HepG2 (cell line): ENCODE results near the gene POLA2. TPM values are rescaled to one million over a fixed set of nuclear protein-coding genes. Genes with fewer than 3 reads are reported as not detected.

ENCODE experiments used
- AKAP8 ChIP-seq: sonication (generic); formaldehyde crosslinking; IDR thresholded peaks from 2 replicates; pipeline ENCODE4 v1.5.1; 2020; ENCODE audit warnings: mild to moderate bottlenecking, missing genetic modification reagents
- ETV5 ChIP-seq: IDR thresholded peaks from 2 replicates; pipeline ENCODE4 v1.6.1; 2018; ENCODE audit warnings: missing biosample characterization, missing genetic modification reagents, inconsistent platforms, borderline replicate concordance
- FOXA1 ChIP-seq, 2 experiments: fragments of 450-650 bp in 1 of 2; sonication (generic) in 1 of 2; formaldehyde crosslinking in 1 of 2; IDR thresholded peaks; 2 replicates each; pipeline versions ENCODE4 v1.4.0 to v1.6.1; 2016 to 2020; ENCODE audit warnings: missing genetic modification reagents in 1 of 2
- HCFC1 ChIP-seq: fragments of 150-350 bp; IDR thresholded peaks from 2 replicates; pipeline ENCODE4 v1.6.1; 2014; ENCODE audit warnings: low read depth, low read length
- HNRNPK ChIP-seq: fragments of 200-400 bp; formaldehyde crosslinking; IDR thresholded peaks from 2 replicates; pipeline ENCODE4 v1.6.1; 2018; ENCODE audit warnings: low read length, low read depth, moderate library complexity, mild to moderate bottlenecking; ENCODE audit not compliant: poor library complexity, severe bottlenecking
- JUNB ChIP-seq: sonication (generic); formaldehyde crosslinking; IDR thresholded peaks from 2 replicates; pipeline ENCODE4 v1.8.0; 2022; ENCODE audit warnings: missing genetic modification reagents, mild to moderate bottlenecking, borderline replicate concordance
- KDM5B ChIP-seq: sonication (generic); formaldehyde crosslinking; IDR thresholded peaks from 2 replicates; pipeline ENCODE4 v1.4.0; 2020; ENCODE audit warnings: missing genetic modification reagents, mild to moderate bottlenecking, borderline replicate concordance
- MED1 ChIP-seq: sonication (generic); formaldehyde crosslinking; IDR thresholded peaks from 2 replicates; pipeline ENCODE4 v1.4.0; 2020; ENCODE audit warnings: missing genetic modification reagents
- MXI1 ChIP-seq: IDR thresholded peaks from 3 replicates; pipeline ENCODE4 v1.6.1; 2012; ENCODE audit warnings: low read depth, low read length, inconsistent platforms, borderline replicate concordance
- NCOA5 ChIP-seq: sonication (generic); formaldehyde crosslinking; IDR thresholded peaks from 2 replicates; pipeline ENCODE4 v1.4.0; 2020; ENCODE audit warnings: missing genetic modification reagents
- NFATC3 ChIP-seq: sonication (generic); formaldehyde crosslinking; IDR thresholded peaks from 2 replicates; pipeline ENCODE4 v1.5.1; 2020; ENCODE audit warnings: mild to moderate bottlenecking, missing genetic modification reagents
- THAP7 ChIP-seq: sonication (generic); formaldehyde crosslinking; IDR thresholded peaks from 2 replicates; pipeline ENCODE4 v1.8.1; 2023; ENCODE audit warnings: mild to moderate bottlenecking, missing genetic modification reagents
- ZFP1 ChIP-seq: IDR thresholded peaks from 2 replicates; pipeline ENCODE4 v1.6.1; 2016
- ZNF343 ChIP-seq: sonication (generic); formaldehyde crosslinking; IDR thresholded peaks from 2 replicates; pipeline ENCODE4 v1.4.0; 2020; ENCODE audit warnings: mild to moderate bottlenecking, missing genetic modification reagents
- ZNF354B ChIP-seq: sonication (generic); formaldehyde crosslinking; IDR thresholded peaks from 2 replicates; pipeline ENCODE4 v1.8.0; 2022; ENCODE audit warnings: mild to moderate bottlenecking, missing genetic modification reagents
- polyA plus RNA-seq, 8 experiments: library from polyadenylated mRNA; depleted of rRNA in 3 of 8; stranded (reverse) in 7 of 8; unstranded in 1 of 8; fragments of >200 nt; fragmentation: Illumina TruSeq in 4 of 8; extraction: Trizol in 4 of 8; gene quantifications; 2 replicates each; pipeline versions ENCODE4 v1.2.1 to v1.2.3, GENCODE V29; 2011 to 2016; ENCODE audit warnings: low read depth in 4 of 8, missing spikeins in 1 of 8, mixed read lengths in 1 of 8; ENCODE audit not compliant: insufficient read depth in 1 of 8
- total RNA-seq, 5 experiments: library from RNA; depleted of rRNA; stranded (reverse); fragments of >200 nt; fragmentation: Illumina TruSeq; extraction: Trizol; gene quantifications; 2 replicates each; pipeline ENCODE4 v1.2.3, GENCODE V29; 2016; ENCODE audit warnings: low read depth in 1 of 5
- TF ChIP-seq, protein P1 (sequence below): sonication (generic); formaldehyde crosslinking; IDR thresholded peaks from 2 replicates; pipeline ENCODE4 v1.8.0; 2022; ENCODE audit warnings: missing genetic modification reagents, mild to moderate bottlenecking, borderline replicate concordance
- TF ChIP-seq, protein P2 (sequence below): sonication (generic); formaldehyde crosslinking; IDR thresholded peaks from 2 replicates; pipeline ENCODE4 v1.4.0; 2020; ENCODE audit warnings: mild to moderate bottlenecking, missing genetic modification reagents
- TF ChIP-seq, protein P3 (sequence below): sonication (generic); formaldehyde crosslinking; IDR thresholded peaks from 2 replicates; pipeline ENCODE4 v1.8.1; 2023; ENCODE audit warnings: missing genetic modification reagents, mild to moderate bottlenecking, borderline replicate concordance
- TF ChIP-seq, protein P4 (sequence below): sonication (generic); formaldehyde crosslinking; conservative IDR thresholded peaks from 2 replicates; pipeline ENCODE4 v1.8.0; 2022; ENCODE audit warnings: mild to moderate bottlenecking, moderate library complexity, missing genetic modification reagents

The POLA2 gene
- total and polyA plus RNA-seq, 2 of the 13 experiments (the other 11 are each of a cell fraction or from before 2014, with no cell fraction given), result 9.7 to 15.6 TPM

DNA sequence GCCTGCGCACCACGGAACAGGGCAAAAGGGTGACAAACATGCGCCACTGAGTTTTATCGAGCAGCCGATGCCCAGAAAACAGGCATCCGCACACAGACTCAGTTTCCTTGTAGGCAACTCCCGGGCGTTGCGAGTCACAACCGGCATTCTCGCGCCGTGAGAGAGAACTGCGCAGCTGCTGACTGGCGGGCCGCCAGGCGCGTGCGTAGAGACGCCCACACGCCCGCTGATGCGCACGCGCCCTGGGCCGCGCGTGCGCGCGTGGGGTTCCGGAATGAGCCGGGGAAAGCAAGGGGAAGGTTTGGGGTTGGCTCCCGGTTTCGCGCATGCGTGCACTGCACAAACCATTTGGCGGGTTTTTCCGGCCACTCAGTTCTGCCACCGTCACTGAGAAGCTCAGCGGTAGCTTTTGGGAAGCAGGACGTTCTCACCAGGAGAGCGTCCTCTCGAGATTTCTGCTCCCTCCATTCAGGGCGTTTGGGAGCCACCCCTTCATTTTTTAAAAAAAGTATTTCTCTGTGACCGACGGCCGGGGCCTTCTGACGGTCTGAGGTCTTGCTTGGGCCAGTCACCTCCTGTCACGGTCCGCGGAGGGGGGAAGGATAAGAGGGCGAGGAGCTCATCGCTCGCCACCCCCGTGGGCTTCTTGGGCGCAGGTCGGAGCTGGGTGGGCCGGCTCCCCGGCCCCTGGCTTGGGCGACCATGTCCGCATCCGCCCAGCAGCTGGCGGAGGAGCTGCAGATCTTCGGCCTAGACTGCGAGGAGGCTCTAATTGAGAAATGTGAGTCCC, at the start of gene POLA2 (continued):
- TF ChIP-seq ZNF343 (CRISPR knock-in tag) (peak; percentile 59; the same call in 1 of the 2 replicates), ZNF354B (no peak), MXI1 (peak; percentile 84; the same call in 2 of the 3 replicates), HNRNPK (peak; percentile 36), ZFP1 (CRISPR knock-in tag) (no peak), ETV5 (CRISPR knock-in tag) (no peak), AKAP8 (no peak; the same call in 1 of the 2 replicates), THAP7 (CRISPR knock-in tag) (no peak), NCOA5 (no peak), FOXA1 (IDR thresholded peaks at IDR 0.05) (no peak), FOXA1 (CRISPR knock-in tag; IDR thresholded peaks at IDR 0.05) (no peak), NFATC3 (CRISPR knock-in tag) (no peak; the same call in 1 of the 2 replicates), JUNB (no peak), KDM5B (CRISPR knock-in tag) (peak; percentile 78; the same call in 1 of the 2 replicates), HCFC1 (peak; percentile 53; the same call in 1 of the 2 replicates), MED1 (CRISPR knock-in tag) (peak; percentile 43; the same call in 1 of the 2 replicates)
- TF ChIP-seq, protein P1, sequence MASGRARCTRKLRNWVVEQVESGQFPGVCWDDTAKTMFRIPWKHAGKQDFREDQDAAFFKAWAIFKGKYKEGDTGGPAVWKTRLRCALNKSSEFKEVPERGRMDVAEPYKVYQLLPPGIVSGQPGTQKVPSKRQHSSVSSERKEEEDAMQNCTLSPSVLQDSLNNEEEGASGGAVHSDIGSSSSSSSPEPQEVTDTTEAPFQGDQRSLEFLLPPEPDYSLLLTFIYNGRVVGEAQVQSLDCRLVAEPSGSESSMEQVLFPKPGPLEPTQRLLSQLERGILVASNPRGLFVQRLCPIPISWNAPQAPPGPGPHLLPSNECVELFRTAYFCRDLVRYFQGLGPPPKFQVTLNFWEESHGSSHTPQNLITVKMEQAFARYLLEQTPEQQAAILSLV (CRISPR knock-in tag), result 0 out of 2 replicates have a peak, but pooled peaks have one; percentile 38
- TF ChIP-seq, protein P2, sequence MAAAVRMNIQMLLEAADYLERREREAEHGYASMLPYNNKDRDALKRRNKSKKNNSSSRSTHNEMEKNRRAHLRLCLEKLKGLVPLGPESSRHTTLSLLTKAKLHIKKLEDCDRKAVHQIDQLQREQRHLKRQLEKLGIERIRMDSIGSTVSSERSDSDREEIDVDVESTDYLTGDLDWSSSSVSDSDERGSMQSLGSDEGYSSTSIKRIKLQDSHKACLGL, result peak; percentile 65; the same call in 1 of the 2 replicates
- TF ChIP-seq, protein P3, sequence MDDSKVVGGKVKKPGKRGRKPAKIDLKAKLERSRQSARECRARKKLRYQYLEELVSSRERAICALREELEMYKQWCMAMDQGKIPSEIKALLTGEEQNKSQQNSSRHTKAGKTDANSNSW (CRISPR knock-in tag), result peak; percentile 85; the same call in 1 of the 2 replicates
- TF ChIP-seq, protein P4, sequence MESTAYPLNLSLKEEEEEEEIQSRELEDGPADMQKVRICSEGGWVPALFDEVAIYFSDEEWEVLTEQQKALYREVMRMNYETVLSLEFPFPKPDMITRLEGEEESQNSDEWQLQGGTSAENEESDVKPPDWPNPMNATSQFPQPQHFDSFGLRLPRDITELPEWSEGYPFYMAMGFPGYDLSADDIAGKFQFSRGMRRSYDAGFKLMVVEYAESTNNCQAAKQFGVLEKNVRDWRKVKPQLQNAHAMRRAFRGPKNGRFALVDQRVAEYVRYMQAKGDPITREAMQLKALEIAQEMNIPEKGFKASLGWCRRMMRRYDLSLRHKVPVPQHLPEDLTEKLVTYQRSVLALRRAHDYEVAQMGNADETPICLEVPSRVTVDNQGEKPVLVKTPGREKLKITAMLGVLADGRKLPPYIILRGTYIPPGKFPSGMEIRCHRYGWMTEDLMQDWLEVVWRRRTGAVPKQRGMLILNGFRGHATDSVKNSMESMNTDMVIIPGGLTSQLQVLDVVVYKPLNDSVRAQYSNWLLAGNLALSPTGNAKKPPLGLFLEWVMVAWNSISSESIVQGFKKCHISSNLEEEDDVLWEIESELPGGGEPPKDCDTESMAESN, result no peak
